ENCODE measurements around the gene ERVK3-1.

ERVK3-1 gene

GRCh38 chr19:58268344-58268743 is 36.8 kb upstream of the ERVK3-1 start:
- TF ChIP-seq, protein P1, sequence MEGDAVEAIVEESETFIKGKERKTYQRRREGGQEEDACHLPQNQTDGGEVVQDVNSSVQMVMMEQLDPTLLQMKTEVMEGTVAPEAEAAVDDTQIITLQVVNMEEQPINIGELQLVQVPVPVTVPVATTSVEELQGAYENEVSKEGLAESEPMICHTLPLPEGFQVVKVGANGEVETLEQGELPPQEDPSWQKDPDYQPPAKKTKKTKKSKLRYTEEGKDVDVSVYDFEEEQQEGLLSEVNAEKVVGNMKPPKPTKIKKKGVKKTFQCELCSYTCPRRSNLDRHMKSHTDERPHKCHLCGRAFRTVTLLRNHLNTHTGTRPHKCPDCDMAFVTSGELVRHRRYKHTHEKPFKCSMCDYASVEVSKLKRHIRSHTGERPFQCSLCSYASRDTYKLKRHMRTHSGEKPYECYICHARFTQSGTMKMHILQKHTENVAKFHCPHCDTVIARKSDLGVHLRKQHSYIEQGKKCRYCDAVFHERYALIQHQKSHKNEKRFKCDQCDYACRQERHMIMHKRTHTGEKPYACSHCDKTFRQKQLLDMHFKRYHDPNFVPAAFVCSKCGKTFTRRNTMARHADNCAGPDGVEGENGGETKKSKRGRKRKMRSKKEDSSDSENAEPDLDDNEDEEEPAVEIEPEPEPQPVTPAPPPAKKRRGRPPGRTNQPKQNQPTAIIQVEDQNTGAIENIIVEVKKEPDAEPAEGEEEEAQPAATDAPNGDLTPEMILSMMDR (IDR thresholded peaks at IDR 0.05; ENCODE audit: low read depth, low read length, missing control alignments), result no peak

GRCh38 chr19:58274771-58275201 is 30.4 kb upstream of the ERVK3-1 start:
- no peak overlapping the region for H3K4me3 ChIP-seq (replicated peaks; ENCODE audit: low read depth, low read length)
- DNase-seq (ENCODE audit: extremely low read depth, low read depth), result no peak
- TF ChIP-seq, protein P1 (IDR thresholded peaks at IDR 0.05; ENCODE audit: low read depth, low read length, missing control alignments), result no peak

More at GRCh38 chr19:58268344-58268743, 36.8 kb upstream of the ERVK3-1 start:
- no peak overlapping the region for H3K4me3 ChIP-seq (replicated peaks; ENCODE audit: low read depth, low read length)
- no peak for DNase-seq (ENCODE audit: extremely low read depth, low read depth)

- TF ChIP-seq, protein P1 (IDR thresholded peaks at IDR 0.05; ENCODE audit: low read depth, low read length, missing control alignments), result no peak
- H3K4me3 ChIP-seq (replicated peaks; ENCODE audit: low read depth, low read length), result no peak overlapping the region
- DNase-seq (ENCODE audit: extremely low read depth, low read depth), result no peak
Measured at GRCh38 chr19:58275564-58275963, 29.6 kb upstream of the ERVK3-1 start.

DNA sequence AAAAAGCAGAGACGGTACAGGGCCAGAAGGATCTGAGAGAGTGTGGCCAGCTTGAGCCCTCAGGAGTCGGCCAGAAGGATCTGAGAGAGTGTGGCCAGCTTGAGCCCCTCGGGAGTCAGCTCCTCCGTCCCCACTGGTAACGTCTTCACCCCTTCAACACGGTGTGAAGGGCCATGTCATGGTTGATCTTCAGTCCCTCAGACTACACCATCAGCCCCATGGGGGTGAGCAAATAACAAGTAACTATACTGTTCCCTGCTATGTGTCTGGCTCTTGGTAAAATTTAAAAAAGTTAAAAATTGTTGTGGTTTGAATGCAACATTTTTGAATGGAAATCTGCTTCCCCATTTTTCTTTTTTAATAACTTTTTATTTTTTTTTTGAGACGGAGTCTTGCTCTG is 28.0 kb upstream of the ERVK3-1 start:
- TF ChIP-seq, protein P1 (IDR thresholded peaks at IDR 0.05; ENCODE audit: low read depth, low read length, missing control alignments), result no peak
- no peak for DNase-seq (ENCODE audit: extremely low read depth, low read depth)
- H3K4me3 ChIP-seq (replicated peaks; ENCODE audit: low read depth, low read length), result no peak overlapping the region

DNA sequence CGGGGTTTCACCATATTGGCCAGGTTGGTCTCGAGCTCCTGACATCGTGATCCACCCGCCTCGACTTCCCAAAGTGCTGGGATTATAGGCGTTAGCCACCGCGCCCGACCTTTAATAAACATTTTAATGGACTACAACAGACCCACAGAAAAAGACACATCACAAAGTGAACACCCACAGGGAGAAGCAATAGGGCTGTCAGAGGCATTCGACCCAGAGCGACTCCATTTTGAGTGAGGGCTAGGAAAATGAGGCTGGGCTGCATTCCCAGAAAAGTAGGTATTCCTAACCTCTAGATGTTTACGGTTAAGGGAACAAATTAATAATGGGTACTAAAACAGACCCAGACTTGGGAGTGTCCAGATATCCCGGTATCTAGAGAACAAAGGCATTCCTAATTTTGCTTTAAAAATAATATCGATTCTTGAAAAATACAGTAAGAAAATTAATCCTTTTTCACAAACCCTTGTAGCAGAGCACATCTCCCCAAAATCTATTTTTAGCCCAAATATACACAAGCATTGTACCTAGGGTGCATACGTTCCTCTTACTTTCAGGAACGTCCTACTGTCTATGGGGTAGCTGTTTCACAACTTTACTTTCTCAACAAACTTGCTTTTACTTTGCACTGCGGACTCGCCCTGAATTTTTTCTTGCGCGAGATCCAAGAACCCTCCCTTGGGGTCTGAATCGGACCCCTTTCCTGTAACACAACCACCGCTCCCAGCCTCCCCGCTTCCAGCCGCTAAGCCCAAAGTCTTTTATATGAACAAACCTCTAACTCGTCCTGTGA is 27.2 kb upstream of the ERVK3-1 start:
- TF ChIP-seq, protein P1 (IDR thresholded peaks at IDR 0.05; ENCODE audit: low read depth, low read length, missing control alignments), result no peak
- no peak for DNase-seq (ENCODE audit: extremely low read depth, low read depth)

DNA sequence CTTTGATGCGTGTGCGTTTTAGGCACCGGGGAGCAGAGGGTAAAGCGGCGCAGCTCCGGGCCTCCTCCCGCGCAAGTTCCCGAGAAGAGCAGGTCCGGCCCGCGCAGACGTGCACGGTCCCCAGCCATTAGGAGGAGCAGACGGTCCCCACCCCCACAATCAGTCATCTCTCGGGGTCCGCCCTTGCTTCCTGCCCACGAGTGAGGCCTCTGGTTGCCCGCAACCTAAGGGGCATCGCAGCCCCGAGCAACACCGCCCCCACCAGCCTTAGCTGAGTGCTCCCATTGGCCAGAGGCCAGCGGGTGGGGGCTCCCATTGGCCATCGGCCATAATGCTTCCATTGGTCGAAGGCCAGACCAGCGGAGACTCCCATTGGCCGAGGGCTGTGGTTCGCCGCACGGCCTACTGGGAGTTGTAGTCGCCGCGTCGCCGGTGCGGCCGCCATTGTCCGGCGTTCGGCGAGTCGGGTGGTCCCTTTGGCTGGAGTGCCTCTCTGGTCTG is 26.6 kb upstream of the ERVK3-1 start, which contains the start of gene ZNF8:
ZNF8 (plus strand) TSS at position 415 of the 501 bp plus-strand sequence. CDS start 127 bp downstream, outside the sequence.
- peak; percentile 94 for DNase-seq (ENCODE audit: extremely low read depth, low read depth)
- H3K4me3 ChIP-seq (replicated peaks; ENCODE audit: low read depth, low read length), result peak within 1 kb of the TSS; percentile 86
- TF ChIP-seq, protein P1 (IDR thresholded peaks at IDR 0.05; ENCODE audit: low read depth, low read length, missing control alignments), result no peak

More for the DNA sequence above, 27.2 kb upstream of the ERVK3-1 start:
- peak overlapping the region; percentile 86 for H3K4me3 ChIP-seq (replicated peaks; ENCODE audit: low read depth, low read length)
